NB4 (cell line): Measurements from ENCODE around the gene XRCC6.

Source experiments
- MAX ChIP-seq: IDR thresholded peaks from 2 replicates; pipeline ENCODE4 v1.6.1; 2011; ENCODE audit warnings: low read depth, low read length
- POLR2A ChIP-seq: IDR thresholded peaks from 2 replicates; pipeline ENCODE4 v1.6.1; 2011; ENCODE audit warnings: mild to moderate bottlenecking; ENCODE audit not compliant: insufficient read length; ENCODE audit errors: extremely low read depth
- TF ChIP-seq, protein P1 (sequence below): IDR thresholded peaks from one replicate; pipeline ENCODE4 v1.5.1; 2012; ENCODE audit warnings: low read depth, low read length

GRCh38 chr22:41709341-41709740 is 88.2 kb downstream of the XRCC6 start:
- TF ChIP-seq MAX = no peak
- TF ChIP-seq, protein P1, sequence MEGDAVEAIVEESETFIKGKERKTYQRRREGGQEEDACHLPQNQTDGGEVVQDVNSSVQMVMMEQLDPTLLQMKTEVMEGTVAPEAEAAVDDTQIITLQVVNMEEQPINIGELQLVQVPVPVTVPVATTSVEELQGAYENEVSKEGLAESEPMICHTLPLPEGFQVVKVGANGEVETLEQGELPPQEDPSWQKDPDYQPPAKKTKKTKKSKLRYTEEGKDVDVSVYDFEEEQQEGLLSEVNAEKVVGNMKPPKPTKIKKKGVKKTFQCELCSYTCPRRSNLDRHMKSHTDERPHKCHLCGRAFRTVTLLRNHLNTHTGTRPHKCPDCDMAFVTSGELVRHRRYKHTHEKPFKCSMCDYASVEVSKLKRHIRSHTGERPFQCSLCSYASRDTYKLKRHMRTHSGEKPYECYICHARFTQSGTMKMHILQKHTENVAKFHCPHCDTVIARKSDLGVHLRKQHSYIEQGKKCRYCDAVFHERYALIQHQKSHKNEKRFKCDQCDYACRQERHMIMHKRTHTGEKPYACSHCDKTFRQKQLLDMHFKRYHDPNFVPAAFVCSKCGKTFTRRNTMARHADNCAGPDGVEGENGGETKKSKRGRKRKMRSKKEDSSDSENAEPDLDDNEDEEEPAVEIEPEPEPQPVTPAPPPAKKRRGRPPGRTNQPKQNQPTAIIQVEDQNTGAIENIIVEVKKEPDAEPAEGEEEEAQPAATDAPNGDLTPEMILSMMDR = no peak
- TF ChIP-seq POLR2A = no peak
